Amniotic epithelial cell (primary cell): ENCODE data around the gene RSPO4.
A peak's percentile ranks its signal among the peaks of the same experiment; 100 is the strongest.
"Not testable (repeated sequence)": the region's sequence is repeated elsewhere in the genome, so short reads cannot be mapped to it uniquely, and the experiment has no call there.

ENCODE experiments used
- DNase-seq: peaks from one replicate; pipeline ENCODE4 v3.0.0-alpha.2; 2010; ENCODE audit warnings: low read depth

The RSPO4 gene

DNA sequence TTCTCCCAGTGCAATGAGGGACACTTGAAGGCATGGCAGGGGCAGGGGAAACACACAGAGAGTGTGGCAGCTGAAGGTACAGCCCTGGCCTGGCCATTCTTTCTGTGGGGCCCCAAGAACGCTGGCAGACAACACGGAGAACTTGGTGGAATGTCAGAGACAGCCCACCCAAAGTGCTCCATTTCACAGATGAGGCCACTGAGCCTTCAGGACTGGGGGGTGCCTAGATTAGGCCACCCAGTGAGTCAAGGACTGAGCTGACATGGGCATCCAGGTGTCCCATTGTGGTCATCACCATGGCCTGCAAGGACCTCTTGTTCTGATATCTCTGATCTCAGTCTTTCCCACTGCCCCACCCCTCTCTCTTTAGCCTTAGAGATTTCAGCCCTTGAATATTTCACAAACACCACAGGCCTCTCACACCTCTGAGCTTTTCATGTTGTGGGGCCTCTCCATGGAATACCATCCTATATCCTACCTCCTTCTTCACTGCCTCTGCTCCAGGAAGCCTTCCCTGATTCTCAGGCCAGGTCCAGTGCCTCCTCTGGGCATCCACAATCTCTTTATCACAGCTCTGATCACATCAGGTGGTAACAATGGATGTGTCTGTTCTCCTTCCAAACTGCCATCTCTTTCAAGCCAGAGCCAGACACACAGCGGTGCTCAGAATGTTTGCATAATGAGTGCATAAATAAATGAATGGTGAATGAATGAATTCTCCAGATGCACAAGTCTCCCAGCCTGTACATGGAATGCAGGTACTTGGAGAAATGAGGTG, 2.0 kb upstream of the RSPO4 start:
- DNase-seq: no peak

DNA sequence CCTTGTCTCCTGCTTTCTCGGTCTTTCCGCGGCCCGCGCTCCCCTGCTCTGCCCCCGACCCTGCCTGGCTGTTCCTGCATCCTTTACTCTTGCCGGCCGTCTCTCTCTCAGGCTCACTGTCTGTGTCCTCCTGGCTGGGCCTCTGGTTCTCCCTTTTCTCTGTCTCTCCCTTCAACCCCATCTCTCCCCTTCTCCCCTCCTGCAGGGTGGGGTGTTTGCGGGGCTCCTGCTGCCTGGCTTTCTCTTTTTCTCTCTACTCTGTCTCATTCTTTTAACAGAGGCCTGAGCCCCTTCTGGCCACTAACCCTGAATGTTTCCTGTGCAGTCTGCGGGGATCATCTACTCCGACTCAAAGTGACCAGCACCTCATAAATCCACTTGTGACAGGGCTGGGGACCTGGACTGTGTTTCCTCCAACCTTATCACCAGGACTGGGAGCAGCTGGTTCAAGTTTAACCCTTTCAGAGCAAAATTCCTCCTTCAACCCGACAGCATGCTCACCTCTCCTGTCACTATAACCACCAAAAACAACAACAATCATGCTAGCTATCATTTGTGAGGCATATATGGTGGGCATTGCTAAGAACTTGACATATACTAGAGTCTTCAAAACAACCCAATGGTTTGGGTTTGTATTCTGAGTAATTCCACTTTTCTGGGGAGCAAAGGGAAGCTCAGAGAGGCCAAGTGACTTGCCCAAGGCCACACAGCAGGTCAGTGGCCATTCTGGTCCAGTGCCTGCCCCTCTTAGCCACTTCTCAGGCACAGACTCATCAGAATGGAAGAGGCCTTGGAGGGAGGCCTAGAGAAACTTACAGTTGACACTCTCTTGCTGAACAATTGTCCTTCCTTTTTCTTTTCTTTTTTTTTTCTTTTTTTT, 811 bp upstream of the RSPO4 start:
- DNase-seq: no peak

DNA sequence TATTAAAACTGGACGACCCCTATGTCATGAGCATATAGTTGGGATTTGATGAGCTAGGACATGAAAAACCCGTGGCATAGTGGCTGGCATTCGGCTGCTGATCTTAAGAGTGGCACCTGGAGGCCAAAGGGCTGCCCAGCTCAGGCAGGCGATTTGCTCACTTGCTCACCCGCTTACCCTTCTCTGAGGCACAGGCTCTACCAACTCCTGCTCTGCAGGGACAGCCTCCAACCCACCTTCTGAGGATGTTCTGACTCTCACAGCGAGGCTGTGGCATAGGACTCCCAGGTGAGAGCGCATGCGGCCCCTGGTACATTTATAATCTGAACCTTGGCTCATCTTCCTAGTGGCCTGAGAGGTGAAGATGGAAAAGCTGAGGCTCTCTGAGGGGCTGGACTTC, 995 bp downstream of the RSPO4 start:
- no peak for DNase-seq

DNA sequence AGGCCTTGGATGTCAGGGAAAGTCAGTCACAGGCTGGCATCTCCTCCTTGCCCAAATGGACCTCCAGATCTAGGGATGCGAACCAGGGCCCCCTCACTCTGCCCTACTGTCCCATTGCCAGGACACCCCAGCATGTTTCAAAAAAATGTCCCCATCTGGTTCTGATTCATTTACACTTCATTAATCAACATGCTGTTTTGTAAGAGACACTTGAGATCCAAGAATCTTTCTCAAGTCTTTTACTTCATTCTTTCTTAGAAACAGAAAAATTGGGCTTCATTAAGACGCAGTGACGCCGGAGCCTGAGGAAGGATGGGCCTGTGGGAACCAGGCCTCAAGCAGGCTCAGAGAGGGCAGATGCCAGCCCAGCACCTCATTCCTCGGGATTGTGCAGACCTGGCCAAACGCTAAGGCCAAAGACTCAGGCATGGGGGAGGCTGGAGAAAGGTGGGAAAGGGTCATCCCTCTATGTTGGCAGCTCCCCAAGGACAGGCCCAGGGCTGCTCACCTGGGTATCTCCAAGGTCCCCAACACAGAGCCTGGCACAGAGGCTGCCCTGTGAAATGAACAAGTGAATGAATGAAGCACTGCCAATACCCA, 3.8 kb downstream of the RSPO4 start:
- DNase-seq: no peak

DNA sequence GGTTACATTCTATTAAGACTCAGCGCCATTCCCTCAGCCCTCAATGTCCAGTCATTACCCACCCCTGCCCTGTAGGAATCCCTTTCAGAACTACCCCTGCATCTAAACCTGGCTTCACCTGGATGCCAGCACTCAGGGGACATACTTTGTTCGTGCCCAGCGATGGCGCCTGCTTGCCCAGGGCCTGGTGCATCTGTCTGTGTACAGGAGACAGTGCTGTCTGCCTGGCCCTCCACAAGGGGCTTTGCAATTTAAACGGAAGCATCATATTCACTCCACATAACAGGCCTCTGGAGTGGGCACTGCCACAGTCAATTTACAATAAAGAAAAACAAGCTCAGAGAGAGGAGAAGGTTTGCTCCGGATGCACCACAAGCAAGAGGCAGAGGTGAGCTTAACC, 4.6 kb downstream of the RSPO4 start:
- DNase-seq: no peak

DNA sequence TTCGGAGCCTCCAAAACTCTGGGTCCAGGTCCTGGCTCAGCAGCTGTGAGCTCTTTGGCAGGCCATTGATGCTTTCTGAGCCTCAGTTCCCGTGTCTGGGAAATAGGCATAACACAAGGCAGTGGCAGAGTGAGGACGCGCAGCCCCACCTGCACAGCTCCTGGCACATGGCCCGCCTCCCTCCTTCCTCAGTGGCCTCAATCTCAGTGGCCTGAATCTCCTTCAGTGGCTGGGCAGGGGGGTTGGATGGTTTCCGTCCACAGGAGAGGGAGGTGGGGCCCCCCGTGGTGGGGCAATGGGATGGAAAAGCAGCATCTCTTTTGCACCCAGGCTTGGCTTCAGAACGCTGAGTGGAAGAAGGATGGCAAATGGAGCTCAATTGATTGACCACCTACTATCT, 5.1 kb downstream of the RSPO4 start:
- DNase-seq: no peak

DNA sequence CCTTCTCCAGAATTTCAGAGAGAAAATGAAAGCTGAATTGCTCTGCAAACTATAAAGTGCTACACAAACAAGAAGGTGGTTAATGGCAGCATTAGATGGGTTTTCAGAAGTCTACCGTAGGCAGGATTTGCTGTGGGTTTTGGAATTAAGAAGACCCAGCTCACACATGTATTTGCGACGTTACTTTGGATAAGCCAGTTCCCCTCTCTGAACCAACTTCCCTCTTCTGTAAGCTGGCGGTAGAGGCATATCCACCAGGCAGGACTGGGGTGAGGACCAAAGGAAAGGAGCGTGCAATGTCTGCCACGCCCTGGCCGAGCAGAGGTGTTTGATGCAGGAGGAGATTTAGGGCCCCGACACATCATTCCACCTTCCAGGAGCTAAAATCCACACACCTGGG, 6.9 kb downstream of the RSPO4 start:
- DNase-seq: no peak

DNA sequence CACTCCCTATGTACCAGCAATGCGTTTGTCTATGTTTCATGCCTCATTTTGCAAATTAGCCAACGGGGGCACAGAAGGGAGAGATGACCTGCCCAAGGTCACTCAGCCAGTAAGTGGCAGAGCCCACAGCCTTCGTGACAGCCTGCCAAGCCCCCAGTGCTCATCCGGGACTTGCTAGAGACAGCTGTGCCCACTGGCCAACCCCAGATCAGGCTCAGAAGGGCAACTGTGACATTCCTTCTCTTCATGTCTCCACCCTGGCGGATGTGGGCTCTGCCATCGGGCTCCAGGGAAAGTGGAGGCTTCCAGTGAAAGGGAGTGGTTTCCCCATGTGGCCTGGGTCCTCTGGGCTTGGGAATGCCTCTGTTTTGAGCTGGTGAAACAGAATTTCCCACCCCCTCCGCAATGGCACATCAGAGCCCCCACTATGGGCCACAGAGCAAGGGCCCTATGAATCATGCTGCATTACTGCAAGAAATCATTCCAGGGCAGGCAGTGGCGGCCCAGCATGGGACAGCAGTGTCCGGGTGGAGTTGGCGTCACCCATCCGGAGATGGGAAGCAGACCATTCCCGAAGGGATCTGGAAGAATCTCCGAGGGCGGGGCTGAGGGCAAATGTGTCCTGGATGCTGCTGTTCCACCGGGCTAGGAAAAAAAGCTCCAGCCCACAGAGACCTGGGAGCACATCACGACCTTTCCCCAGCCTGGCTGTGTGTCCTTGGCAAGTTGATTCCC, 9.1 kb downstream of the RSPO4 start:
- DNase-seq: no peak

DNA sequence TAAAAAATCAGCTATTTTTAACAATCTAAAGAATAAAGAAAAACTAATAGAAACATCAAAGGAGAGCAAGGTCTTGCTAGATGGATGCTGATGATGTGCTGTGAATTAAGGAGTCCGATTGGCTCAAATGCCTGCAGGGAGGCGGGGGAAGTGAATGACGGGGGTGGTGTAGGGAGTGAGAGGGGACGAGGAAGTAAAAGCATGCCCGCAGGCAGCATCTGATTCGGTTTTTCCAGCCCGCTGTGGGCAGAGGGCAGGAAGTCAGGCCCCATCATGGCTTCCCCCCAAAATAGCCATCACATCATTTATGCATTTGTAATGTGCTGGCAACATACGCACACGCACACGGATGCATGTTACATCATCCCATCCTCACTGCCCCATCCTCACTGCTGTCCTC, 10.3 kb downstream of the RSPO4 start:
- no peak for DNase-seq

DNA sequence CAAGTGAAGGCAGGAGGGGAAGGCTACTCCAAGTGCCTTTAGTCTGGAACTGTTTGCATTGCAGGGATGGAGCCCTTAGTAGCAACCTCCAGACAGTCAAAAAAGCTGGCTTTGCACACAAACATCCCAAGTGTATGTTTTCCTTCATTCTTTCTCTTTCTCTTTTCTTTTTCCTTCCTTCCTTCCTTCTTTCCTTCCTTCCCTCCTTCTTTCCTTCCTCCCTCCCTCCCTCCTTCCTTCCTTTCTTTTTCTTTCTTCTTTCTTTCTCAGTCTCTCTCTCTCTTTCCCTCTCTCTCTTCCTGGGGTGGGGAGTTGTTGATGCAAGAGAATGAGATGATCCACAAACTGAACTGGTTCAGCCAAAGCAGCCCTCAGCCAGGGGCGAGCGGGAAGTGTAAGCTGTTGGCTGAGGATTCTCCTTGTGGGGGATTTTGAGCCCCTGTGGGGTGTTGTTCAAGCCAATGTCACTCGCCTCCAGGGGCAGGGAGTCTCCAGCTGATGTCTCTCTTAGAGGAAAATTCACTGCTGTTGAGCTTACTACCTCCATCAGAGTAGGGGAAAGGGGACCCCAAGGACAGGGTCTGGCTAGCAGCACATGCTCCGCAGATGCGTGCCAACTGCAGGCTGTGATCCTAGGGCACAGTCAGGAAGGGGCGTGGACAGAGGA, 11.7 kb downstream of the RSPO4 start:
- no peak for DNase-seq

DNA sequence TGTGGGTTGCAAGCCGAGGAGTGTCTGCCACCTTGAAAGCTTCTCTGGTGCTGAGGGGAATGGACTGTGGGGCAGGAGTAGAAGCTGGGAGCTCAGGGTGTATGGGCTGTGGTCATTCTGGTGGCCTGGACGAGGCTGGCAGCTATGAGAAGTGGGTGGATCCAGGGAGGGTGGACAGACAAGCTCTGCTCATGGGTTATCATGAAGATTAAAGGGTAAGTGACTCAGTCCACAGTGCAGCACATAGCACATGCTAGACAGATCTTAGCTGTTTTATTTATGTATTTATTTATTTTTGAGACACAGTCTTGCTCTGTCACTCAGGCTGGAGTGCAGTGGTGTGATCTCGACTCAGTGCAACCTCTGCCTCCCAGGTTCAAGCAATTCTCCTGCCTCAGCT, 13.8 kb downstream of the RSPO4 start:
- no peak for DNase-seq

DNA sequence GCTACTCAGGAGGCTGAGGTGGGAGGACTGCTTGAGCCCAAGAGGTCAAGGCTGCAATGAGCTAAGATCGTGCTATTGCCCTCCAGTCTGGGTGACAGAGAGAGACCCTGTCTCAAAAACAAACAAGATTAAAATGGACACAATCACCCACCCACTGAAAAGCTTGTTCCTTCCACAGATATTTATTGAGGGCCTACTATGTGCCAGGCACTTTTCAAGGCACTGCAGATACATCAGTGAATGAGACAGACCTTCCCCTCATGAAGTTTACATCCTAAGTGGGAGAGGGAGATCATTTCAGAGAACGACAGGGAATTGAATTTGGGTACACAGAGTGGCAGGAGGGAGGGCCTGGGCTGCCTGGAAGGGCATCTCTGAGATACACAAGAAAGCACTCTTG, 14.4 kb downstream of the RSPO4 start:
- no peak for DNase-seq

DNA sequence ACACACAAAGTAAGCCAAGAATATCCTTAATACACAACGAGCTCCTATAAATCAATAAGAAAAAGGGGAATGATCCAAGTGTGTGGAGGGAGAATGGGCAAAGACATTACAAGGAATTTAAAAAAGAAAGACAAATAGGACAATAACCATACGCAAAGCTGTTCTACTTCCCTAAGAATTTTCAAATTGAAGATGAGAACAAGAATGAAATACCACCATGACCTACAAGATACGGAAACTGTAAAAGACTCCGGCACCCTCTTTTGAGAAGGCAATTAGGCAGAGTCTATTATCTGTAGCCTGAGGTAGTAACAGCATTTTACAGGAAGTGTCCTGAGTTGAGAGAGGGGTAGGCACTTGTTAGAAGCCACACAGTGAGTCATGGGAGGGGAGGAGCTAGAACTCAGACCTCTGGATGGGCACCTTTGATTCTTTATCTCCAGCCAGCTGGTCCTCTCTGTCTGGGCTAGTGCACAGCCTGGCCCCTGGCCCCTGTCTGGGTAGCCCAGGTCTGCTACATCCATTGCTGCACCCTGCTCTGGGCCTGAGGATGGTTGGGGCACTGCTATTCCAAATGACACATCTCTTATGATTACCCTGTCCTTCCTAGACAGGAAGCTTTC, 15.3 kb downstream of the RSPO4 start:
- DNase-seq: no peak

DNA sequence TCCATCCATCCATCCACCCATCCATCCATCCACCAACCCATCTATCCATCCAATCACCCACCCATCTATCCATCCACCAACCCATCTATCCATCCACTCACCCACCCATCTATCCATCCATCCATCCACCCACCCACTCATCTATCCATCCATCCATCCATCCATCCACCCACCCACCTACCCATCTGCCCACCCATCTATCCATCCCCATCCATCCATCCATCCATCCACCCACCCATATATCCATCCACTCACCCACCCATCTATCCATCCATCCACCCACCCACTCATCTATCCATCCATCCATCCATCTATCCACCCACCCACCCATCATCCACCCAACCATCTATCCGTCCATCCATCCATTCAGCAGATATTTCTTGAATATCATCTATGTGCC, 17.1 kb downstream of the RSPO4 start:
- DNase-seq: not testable (repeated sequence)

DNA sequence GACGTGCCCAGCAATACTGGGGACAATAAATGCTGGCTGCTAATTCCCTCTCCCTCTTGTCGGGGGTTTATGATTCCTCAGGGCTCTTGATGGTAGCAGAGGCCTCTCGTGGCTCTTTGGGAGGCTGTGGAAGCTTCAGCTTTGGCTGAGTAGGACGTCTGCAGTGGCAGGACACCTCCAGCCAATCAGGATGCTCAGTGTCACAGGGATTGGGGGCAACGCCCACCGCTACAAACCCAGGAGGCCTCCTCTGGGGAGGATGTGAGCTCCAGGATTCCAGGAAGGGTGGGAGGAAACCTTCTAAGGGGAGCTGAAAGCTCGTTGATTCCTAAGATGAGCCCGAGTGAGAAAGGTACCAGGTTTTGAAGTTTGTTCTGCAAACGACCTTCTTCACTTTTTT, 19.4 kb downstream of the RSPO4 start:
- no peak for DNase-seq

DNA sequence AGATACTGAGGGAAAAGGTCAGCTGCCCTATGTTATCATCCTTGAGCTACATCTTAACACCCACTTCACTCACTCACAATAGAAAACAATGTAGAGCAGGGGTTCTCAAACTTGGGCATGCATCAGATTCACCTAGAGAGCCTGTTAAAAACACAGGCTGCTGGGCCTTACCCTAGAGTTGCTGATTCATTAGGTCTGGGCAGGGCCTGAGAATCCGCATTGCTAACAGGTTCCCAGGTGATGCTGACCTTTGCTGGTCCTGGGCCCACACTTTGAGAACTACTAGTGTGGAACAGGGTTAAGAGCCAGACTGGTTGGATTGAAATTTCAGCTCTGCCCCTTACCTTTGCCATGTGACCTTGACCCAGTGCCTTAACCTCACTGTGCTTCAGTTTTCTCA, 25.1 kb downstream of the RSPO4 start:
- no peak for DNase-seq

DNA sequence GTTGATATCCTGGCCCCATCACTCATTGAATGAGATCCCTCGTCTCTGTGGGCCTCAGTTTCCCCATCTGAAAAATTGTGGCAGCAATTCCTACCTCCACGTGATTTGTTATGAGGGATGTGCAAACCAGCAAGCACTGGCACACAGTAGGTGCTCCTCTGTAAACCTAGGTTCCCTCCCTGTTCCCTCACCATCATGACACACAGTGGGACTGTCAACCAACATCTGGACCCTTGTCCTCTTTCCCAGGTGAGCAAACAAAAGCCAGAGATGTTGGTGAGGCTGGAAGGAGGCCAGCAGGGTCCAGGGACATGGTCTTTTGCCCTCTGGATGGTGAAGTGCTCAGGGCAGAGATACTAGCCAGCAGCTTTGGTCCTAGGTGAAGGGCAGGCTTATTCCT, 26.1 kb downstream of the RSPO4 start:
- DNase-seq: no peak

DNA sequence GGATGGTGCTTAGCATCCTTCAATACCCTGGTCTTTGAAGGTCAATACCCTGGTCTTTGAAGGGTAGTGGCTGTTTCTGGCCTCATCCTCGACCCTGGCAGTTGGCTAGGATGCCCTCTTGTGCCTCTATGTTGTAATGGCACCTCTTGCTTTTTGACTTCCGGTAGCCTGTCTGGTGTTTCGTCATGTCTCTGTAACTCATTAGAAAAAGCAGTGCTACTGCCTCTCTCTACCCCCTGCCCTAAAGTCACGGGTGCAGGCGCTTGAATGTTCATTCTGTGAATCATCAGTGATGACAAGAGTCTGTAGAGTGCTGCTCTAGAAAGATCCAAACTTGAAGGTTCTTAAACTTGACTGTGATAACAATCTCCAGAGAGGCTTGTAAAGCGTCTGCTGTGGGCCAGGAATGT, 28.3 kb downstream of the RSPO4 start:
- DNase-seq: peak; percentile 46

DNA sequence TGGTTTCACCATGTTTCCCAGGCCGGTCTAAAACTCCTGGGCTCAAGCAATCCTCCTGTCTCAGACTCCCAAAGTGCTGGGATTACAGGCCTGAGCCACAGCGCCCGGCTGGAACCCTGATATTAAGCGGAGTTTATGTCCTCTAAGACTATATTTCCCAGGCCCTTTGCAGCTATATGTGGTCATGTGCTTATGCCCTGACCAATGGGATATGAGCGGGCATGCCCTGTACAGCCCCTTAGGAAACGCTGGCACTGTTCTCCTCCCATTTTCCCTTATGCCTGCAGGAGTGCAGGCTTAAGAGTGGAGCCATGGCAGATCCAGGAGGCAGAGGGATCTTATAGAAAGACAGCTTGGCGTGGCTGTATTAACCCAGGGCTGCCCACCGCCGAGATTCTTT, 29.9 kb downstream of the RSPO4 start:
- DNase-seq: no peak

DNA sequence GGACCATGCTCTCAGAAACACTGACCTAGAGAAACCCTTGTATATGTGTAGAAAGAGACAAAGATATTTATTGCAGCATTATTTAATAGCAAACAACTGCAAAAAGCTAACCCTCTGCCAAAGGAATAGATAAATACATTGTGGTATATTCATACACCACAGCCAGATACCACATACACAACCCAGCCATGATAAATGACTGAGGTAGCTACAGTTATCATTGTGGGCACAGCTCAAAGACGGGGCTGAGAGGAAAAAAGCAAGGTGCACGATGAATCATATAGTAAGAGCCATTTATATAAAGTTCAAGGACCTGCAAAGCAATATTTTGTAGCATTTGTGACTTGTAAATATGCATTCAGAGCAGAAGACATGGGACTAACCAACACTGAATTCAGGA, 30.8 kb downstream of the RSPO4 start:
- DNase-seq: peak; percentile 39

DNA sequence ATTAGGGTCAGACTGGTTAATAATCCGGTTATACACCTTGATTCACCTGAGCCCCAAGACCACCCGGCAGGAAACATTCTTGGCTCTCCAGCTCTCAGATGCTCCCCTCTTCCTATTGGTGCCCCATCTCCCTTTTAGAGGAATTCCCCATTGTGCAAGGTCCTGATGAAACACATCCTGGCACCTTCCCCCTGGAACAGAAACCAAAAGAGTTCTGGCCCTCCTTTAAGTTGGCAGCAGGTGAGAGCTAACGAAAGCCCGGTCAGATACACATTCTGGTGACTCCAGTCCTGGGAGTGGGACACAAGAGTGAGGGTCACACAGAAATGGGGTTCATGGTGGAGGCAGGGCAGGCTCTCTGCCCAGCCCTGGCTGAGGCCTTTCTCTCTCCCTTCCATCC, 32.2 kb downstream of the RSPO4 start:
- DNase-seq: no peak
